ENCODE measurements around the gene UNC5B.

GRCh38 chr10:71241830-71242621, 29.7 kb downstream of the UNC5B start:
- TF ChIP-seq EP300 (IDR thresholded peaks at IDR 0.05) (no peak), POLR2A (IDR thresholded peaks at IDR 0.05) (no peak)
- TF ChIP-seq, protein P1, sequence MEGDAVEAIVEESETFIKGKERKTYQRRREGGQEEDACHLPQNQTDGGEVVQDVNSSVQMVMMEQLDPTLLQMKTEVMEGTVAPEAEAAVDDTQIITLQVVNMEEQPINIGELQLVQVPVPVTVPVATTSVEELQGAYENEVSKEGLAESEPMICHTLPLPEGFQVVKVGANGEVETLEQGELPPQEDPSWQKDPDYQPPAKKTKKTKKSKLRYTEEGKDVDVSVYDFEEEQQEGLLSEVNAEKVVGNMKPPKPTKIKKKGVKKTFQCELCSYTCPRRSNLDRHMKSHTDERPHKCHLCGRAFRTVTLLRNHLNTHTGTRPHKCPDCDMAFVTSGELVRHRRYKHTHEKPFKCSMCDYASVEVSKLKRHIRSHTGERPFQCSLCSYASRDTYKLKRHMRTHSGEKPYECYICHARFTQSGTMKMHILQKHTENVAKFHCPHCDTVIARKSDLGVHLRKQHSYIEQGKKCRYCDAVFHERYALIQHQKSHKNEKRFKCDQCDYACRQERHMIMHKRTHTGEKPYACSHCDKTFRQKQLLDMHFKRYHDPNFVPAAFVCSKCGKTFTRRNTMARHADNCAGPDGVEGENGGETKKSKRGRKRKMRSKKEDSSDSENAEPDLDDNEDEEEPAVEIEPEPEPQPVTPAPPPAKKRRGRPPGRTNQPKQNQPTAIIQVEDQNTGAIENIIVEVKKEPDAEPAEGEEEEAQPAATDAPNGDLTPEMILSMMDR (IDR thresholded peaks at IDR 0.05), result no peak

Data from tibial nerve (tissue), 4 donors.